HG03196 (cell line): ENCODE results near the gene CDK5RAP2.
A peak's percentile ranks its signal among the peaks of the same experiment; 100 is the strongest.
"Not testable (repeated sequence)": the region's sequence is repeated elsewhere in the genome, so short reads cannot be mapped to it uniquely, and the experiment has no call there.

Source experiments
- ATAC-seq: cut with Tn5 transposase; IDR thresholded peaks from one replicate; pipeline ENCODE4 v1.9.1; 2021; ENCODE audit not compliant: unreplicated experiment

The CDK5RAP2 gene

DNA sequence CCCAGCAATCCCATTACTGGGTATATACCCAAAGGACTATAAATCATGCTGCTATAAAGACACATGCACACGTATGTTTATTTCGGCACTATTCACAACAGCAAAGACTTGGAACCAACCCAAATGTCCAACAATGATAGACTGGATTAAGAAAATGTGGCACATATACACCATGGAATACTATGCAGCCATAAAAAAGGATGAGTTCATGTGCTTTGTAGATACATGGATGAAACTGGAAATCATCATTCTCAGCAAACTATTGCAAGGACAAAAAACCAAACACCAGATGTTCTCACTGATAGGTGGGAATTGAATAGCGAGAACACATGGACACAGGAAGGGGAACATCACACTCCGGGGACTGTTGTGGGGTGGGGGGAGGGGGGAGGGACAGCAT lies 64.0 kb downstream of the CDK5RAP2 start:
- ATAC-seq: not testable (repeated sequence)

GRCh38 chr9:120515481-120515880 lies 64.5 kb downstream of the CDK5RAP2 start:
- not testable (repeated sequence) for ATAC-seq

DNA sequence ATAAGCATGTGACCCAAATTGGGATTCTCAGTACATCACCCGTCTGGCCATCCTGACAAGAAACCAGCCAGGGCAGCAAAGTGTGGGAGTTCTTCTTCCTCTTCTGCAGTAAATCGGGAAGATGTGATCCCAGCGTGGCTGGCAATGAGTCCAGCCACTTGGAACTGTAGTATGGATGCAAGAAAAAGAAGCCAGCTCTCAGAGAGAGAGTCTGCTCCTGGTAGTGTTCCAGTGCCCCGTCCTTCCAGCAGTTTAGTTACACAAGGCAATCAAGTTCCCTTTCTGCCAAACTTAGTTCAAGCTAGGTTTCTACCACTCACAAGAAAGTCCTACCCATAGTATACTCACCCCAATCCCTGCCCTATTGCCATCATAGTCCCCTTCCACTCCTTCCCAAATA lies 65.6 kb downstream of the CDK5RAP2 start:
- ATAC-seq: no peak

DNA sequence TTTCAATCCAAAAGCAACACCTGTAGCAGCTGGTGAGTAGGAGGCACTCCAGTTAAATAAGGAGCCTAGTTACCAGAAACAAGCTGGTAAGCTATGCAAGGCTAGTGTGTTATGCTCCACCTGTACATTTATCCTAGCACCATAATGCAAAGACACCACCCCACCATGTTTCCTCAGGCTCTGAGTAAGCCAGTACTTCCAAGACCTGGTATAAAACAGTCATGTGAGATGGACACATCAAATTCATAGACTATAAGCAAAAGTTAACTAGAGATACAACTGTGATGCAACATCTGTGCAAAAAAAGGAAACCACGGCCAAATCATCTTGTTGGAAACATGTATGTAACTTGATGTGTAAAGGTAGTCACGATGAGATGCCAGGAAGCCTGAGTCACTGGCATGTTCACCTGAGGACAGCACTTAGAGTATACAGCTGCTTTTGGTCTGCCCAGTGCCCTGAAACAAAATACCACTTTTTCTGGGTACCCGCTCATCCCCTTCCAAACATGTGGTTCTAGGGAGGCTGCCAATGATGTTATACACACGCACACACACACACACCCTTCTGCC lies 66.1 kb downstream of the CDK5RAP2 start:
- no peak for ATAC-seq

DNA sequence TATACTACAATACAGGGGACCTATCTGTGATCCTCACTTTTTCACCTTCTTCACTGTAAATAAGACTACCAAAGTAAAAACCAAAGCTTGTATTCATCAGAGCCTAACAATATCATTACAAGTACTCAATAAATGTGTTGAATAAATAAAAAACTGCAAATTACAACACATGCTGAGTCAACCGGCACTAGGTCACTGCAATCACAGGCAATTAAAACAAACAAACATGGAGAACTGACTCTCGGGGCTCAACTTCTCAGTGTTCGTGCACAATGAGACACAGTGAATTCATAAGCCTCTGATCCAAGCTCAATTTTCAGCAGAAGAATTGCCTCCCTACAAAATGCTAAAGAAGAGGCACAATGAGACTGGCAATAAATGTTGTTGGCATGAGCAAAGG lies 69.2 kb downstream of the CDK5RAP2 start:
- ATAC-seq: no peak

DNA sequence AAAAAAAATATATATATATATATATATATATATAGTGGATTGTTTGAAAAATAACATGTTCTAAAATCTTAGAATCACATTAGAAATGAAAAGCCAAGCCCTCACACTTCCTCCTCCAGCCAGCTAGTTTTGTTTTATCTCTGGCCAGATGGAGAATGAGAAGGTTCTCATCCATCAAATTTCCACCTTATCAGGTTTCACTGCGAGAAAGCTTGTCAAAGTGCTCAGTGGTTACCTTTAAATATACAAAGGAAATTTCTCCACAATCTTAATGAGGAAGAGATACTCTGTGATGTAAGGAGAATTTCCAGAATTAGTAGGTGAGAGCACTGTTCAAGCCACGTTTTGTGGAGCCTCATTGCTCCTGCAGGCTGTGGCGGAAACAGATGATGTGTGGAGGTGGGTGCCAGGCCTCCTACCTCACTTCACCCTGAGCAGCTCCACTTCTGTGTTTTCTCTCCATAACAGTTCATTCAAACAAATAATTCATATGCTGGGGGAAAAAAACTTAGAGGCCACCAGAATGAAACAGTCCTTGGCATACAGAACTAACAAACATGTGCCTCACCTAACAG lies 71.9 kb downstream of the CDK5RAP2 start:
- no peak for ATAC-seq

GRCh38 chr9:120505186-120505585 lies 74.8 kb downstream of the CDK5RAP2 start:
- ATAC-seq: no peak

GRCh38 chr9:120500733-120501132 lies 79.2 kb downstream of the CDK5RAP2 start:
- no peak for ATAC-seq

DNA sequence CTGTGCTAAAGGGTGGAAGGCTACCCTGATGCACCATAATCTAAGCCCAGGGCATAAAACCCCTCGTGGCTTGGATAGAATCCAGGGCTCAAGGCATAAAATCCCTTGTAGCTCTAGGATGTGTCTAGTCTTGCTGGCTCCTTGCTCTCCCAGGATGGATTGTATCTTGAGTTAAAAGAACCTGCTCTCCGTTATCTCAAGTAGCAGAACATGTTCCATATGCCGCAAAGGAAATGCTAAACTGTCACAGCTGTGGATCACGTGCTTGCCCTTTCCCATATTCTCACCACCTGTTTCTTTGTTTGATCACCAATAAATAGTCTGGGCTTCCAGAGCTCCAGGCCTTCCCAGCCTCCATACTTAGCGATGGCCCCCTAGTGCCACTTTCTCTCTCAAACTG lies 82.1 kb downstream of the CDK5RAP2 start:
- ATAC-seq: not testable (repeated sequence)

DNA sequence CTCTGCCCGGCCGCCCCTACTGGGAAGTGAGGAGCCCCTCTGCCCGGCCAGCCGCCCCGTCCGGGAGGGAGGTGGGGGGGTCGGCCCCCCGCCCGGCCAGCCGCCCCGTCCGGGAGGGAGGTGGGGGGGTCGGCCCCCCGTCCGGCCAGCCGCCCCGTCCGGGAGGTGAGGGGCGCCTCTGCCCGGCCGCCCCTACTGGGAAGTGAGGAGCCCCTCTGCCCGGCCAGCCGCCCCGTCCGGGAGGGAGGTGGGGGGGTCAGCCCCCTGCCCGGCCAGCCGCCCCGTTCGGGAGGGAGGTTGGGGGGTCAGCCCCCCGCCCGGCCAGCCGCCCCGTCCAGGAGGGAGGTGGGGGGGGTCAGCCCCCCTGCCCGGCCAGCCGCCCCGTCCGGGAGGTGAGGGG lies 83.5 kb downstream of the CDK5RAP2 start:
- ATAC-seq: not testable (repeated sequence)

DNA sequence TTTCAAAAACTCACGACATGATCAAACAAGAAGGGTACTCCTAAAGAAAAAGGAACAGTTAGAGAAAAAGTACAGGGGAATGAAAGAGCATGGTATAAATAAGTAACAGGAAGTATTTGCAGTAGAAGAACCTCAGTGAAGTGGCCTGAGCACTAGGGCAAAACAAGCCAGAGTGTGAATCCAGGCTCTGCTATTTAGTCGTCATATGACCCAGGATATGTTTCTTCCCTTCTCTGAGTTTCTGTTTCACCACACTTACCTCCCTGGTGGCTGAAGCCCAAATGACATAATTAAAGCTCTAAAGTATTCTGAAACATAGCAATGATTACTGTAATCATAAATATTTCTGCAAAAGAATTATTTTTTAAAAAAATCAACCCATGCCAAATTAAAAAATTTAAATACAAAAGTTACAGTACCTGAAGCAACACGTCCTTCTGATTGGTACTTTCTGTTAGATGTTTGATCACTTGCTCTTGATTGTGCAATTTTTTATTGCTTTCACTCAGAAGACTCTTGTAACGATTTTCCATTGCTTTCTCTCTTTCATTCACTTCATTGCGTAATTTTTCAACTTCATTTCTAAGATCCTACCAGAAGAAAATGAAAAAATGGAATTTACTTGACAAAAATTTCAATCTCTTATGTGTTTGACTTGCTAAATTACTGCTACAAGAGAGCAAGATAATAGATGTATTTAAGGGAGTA lies 88.9 kb downstream of the CDK5RAP2 start:
- peak; percentile 93 for ATAC-seq

DNA sequence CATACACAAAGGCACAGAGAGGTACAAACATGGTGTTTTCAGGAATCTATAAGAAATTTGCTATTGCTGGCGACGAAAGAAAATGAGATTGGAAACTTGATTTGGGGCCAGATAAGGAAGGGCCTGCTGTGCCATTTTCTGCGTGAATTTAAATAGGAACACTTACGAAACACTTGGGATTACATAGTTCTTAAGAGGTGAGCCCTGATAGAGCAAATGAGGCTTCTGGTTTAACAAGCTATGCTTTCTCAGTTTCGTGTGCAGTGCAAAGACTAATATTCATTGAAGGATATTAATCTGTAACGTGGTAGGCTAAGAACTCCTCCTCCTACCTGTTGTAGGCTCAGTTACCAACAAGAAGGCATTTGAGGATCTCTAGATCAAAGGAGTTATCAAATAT lies 93.1 kb downstream of the CDK5RAP2 start:
- ATAC-seq: no peak

- ATAC-seq: no peak
These were observed 93.6 kb downstream of the CDK5RAP2 start for GRCh38 chr9:120486347-120486746.

DNA sequence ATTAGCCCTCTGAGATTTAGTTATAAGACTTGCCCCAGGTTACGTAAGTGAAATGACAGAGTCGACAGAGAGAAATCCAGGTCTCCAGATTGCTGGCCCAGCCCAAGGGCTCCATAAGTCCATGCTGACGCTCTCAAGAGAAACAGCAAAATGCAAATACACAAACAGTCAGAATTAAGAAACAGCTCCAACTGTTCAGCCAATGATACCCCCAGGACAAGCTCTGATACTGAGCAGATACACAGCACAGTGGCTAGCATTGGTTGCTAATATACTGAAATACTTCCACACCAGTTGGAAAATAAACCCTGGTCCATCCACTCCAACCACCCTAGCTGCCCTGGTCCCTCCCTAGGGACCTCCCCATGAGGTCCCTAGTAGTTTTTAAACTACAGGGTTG lies 94.2 kb downstream of the CDK5RAP2 start:
- no peak for ATAC-seq

GRCh38 chr9:120484162-120484561 lies 95.8 kb downstream of the CDK5RAP2 start:
- no peak for ATAC-seq

GRCh38 chr9:120482424-120483186 lies 97.4 kb downstream of the CDK5RAP2 start:
- ATAC-seq: no peak

DNA sequence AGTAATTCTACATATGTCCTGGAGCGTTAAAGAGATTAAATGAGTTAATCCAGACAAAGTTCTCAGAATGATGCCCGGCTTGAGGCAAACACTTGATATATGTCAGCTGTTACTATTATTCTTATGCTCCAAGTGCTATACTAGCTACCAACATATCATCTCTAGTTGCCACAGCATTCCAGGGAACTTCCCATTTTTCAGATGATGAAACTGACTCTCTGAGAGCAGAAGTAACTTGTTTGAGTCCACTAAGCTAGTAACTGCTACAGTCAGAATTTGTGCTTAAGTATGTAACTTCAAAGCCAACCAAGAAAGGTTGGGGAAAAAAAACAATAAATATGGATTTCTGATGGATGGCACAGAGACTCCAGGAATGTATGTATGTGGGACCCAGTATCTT lies 98.1 kb downstream of the CDK5RAP2 start:
- ATAC-seq: no peak

DNA sequence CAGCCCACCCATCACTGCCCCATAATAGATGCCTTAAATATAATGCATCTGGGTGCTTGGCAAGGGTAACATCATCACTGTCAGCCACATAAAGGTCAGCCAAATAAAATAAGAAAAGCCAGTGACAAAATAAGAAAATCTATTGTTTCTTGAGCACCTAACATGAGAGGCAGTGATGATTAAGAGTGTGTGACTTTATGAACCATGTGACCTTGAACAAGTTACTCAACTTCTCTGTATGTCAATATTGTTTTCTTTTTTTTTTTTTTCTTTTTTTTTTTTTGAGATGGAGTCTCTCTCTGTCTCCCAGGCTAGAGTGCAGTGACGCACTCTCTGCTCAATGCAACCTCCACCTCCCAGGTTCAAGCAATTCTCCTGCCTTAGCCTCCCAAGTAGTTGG lies 98.7 kb downstream of the CDK5RAP2 start:
- ATAC-seq: no peak

DNA sequence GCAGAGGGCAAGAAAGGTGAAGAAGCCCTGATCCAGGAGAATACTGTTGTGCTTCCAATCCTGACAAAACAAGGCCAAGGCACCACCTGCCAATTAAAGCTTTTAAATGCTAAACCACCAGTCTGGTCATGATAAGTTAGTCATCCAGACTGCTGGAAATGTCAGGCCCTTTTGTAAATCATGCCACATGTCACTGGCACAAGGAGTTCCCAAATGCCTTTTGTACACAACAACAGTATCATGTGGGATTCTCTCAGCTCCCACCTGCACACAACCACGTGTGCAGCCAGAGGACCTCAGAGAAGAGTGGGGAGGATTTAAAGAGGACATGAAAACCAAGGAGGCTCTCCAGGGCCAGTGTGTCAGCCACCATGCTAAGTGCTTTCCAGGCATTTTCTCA lies 99.3 kb downstream of the CDK5RAP2 start:
- no peak for ATAC-seq

DNA sequence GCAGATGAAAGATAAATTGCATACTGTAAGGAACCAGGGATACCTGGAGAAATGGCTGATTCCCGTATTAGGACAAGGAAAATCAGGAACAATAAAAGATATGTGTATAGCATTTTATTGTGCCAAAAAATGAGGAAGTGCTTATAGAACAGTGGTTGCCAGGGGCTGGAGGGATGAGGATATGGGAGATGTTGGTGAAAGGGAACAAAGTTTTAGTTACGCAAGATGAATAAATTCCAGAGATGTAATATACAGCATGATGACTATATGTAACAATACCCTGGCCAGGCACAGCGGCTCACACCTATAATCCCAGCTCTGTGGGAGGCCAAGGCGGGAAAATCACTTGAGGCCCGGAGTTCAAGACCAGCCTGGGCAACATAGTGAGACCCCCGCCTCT lies 101.8 kb downstream of the CDK5RAP2 start:
- ATAC-seq: no peak

GRCh38 chr9:120477534-120478001 lies 102.4 kb downstream of the CDK5RAP2 start:
- no peak for ATAC-seq

DNA sequence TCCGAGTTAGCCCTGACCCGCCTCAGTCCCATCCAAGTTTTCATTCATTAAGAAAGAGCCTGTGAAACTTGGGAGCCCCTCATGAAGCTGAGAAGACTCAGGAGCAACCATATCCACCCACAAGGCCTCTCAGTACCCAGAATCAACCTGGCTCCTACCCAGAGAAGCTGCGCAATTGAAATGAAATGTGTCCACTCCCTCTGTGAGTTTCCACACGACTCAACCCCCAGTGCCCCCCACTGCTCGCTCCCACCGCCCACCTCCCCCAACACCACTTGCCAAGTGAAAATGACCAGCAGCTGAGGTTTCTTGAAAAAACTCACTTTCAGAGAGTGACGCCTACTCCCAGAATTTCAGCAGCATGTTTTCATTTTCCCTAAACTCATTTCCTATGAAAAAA lies 104.6 kb downstream of the CDK5RAP2 start:
- ATAC-seq: no peak
